ENCODE data around the gene SIAH1. TPM values are rescaled to one million over a fixed set of nuclear protein-coding genes. Genes with fewer than 3 reads are reported as not detected.
"Not testable (repeated sequence)": the region's sequence is repeated elsewhere in the genome, so short reads cannot be mapped to it uniquely, and the experiment has no call there.

Gene SIAH1
- total and polyA plus RNA-seq, 8 donors = 6.0 to 13.2 (median 9.5) TPM

- WGBS, 2 donors = 70 to 77% methylated on average over 4 of the region's 4 CpGs
- Histone ChIP-seq H3K27ac (no peak overlapping the region), H3K27me3 (no peaks in the 10 kb centered on the region), H3K9me3 (no peaks in the 10 kb centered on the region), H3K36me3 (peaks cover 0 to 13% (median 5%) of the 10 kb centered on the region in 3 donors), H3K4me1 (peaks cover 0 to 4% (median 0%) of the 10 kb centered on the region in 3 donors), H3K4me3 (no peak overlapping the region)
- FAIRE-seq (no peak), DNase-seq (no peak), ATAC-seq (no peak)
- intact Hi-C loops (cut with DNase I) = loop anchor here in 2 of 3 donors (10.0 kb wide), 2 partner anchors 188 to 268 kb away; no protein-coding TSS in a partner anchor
- no peak for TF ChIP-seq CTCF (IDR thresholded peaks at IDR 0.05)
These were observed 28.4 kb downstream of the SIAH1 start for GRCh38 chr16:48356633-48357376.

GRCh38 chr16:48354877-48355855 is 30.0 kb downstream of the SIAH1 start:
- no peaks in the 10 kb centered on the region for H3K4me1 ChIP-seq
- H3K27ac ChIP-seq = no peak overlapping the region
- peaks cover 0 to 20% (median 7%) of the 10 kb centered on the region in 3 donors for H3K36me3 ChIP-seq
- H3K4me3 ChIP-seq = no peak overlapping the region
- DNase-seq = no peak
- no peaks in the 10 kb centered on the region for H3K27me3 ChIP-seq
- TF ChIP-seq CTCF (IDR thresholded peaks at IDR 0.05) = no peak
- WGBS, 2 donors = 87 to 89% methylated on average over 11 of the region's 11 CpGs
- FAIRE-seq = no peak
- no peaks in the 10 kb centered on the region for H3K9me3 ChIP-seq
- no peak for ATAC-seq
- intact Hi-C loops (cut with DNase I) = loop anchor here in 2 of 3 donors (5.0 to 10.0 kb wide), 3 partner anchors 190 to 272 kb away; no protein-coding TSS in a partner anchor

GRCh38 chr16:48354385-48354784 is 30.8 kb downstream of the SIAH1 start:
- not testable (repeated sequence) for ATAC-seq, H3K4me1 ChIP-seq, H3K9me3 ChIP-seq, H3K27ac ChIP-seq, H3K27me3 ChIP-seq, FAIRE-seq, H3K4me3 ChIP-seq, DNase-seq
- 97 to 98% methylated on average over 5 of the region's 5 CpGs for WGBS, 2 donors
- intact Hi-C loops (cut with DNase I) = loop anchor here in 2 of 3 donors (5.0 to 10.0 kb wide), 3 partner anchors 190 to 273 kb away; no protein-coding TSS in a partner anchor
- H3K36me3 ChIP-seq = peaks cover 0 to 24% (median 7%) of the 10 kb centered on the region in 3 donors

- intact Hi-C loops (cut with DNase I) = loop anchor here in 2 of 3 donors (5.0 to 10.0 kb wide), 3 partner anchors 191 to 274 kb away; no protein-coding TSS in a partner anchor
- DNase-seq (peak in 4 of 6 donors; percentile 39 to 66 (median 44)), ATAC-seq (peak; percentile 88 to 96 (median 92)), FAIRE-seq (peak; percentile 5)
- no peak overlapping the region for H3K4me3 ChIP-seq
- WGBS, 2 donors = 29 to 35% methylated on average over 7 of the region's 7 CpGs
- no peaks in the 10 kb centered on the region for H3K9me3 ChIP-seq
- H3K27me3 ChIP-seq = no peaks in the 10 kb centered on the region
- H3K4me1 ChIP-seq = no peaks in the 10 kb centered on the region
- no peak overlapping the region for H3K27ac ChIP-seq
- peaks cover 0 to 30% (median 7%) of the 10 kb centered on the region in 3 donors for H3K36me3 ChIP-seq
- peak; percentile 63 to 88 (median 76) for TF ChIP-seq CTCF (IDR thresholded peaks at IDR 0.05)
These were observed 31.5 kb downstream of the SIAH1 start for GRCh38 chr16:48353565-48354163.

Data from pancreas (tissue), 10 donors.